GM23338 (cell line): ENCODE measurements around the gene LRP1-AS. TPM values are rescaled to one million over a fixed set of nuclear protein-coding genes. Genes with fewer than 3 reads are reported as not detected.

Source experiments
- ATAC-seq: fragments of 200-7000 bp; cut with Tn5 transposase; 3 replicates; pipeline ENCODE4 v1.9.1; 2020
- DNase-seq: peaks from one replicate; pipeline ENCODE4 v3.0.0-alpha.2; 2015; ENCODE audit warnings: low spot score
- H2AFZ ChIP-seq: fragments of 200-600 bp; sonication (generic); 2 replicates; pipeline ENCODE4 v1.8.0; 2016; ENCODE audit warnings: antibody characterized with exemption, mild to moderate bottlenecking, moderate library complexity
- H3F3A ChIP-seq: fragments of 200-600 bp; sonication (generic); replicated peaks from 2 replicates; pipeline ENCODE4 v1.8.0; 2017; ENCODE audit warnings: antibody characterized with exemption, mixed run types, low read depth
- H3K27ac ChIP-seq: fragments of 200-600 bp; sonication (generic); 2 replicates; pipeline ENCODE4 v1.6.1; 2016; ENCODE audit warnings: low read depth
- H3K27me3 ChIP-seq: fragments of 200-600 bp; sonication (generic); 2 replicates; pipeline ENCODE4 v1.8.0; 2016; ENCODE audit warnings: mild to moderate bottlenecking, mixed run types, moderate library complexity; ENCODE audit not compliant: insufficient read depth
- H3K36me3 ChIP-seq: fragments of 200-600 bp; sonication (generic); 2 replicates; pipeline ENCODE4 v1.8.0; 2016; ENCODE audit warnings: mild to moderate bottlenecking; ENCODE audit not compliant: insufficient read depth
- H3K4me1 ChIP-seq: fragments of 200-600 bp; sonication (generic); 2 replicates; pipeline ENCODE4 v1.8.0; 2016; ENCODE audit warnings: mild to moderate bottlenecking, moderate library complexity; ENCODE audit not compliant: insufficient read depth
- H3K4me2 ChIP-seq: fragments of 200-600 bp; sonication (generic); 2 replicates; pipeline ENCODE4 v1.7.1; 2017; ENCODE audit warnings: mixed run types
- H3K4me3 ChIP-seq: fragments of 200-600 bp; sonication (generic); 2 replicates; pipeline ENCODE4 v1.6.1; 2016; ENCODE audit warnings: mixed run types
- H3K79me2 ChIP-seq: fragments of 200-600 bp; sonication (generic); replicated peaks from 2 replicates; pipeline ENCODE4 v1.8.0; 2017; ENCODE audit warnings: mild to moderate bottlenecking; ENCODE audit not compliant: insufficient read depth
- H3K9me2 ChIP-seq: fragments of 200-600 bp; sonication (generic); 2 replicates; pipeline ENCODE4 v1.8.0; 2017; ENCODE audit not compliant: insufficient read depth
- H4K20me1 ChIP-seq: fragments of 200-600 bp; sonication (generic); replicated peaks from 2 replicates; pipeline ENCODE4 v1.8.0; 2017; ENCODE audit warnings: mild to moderate bottlenecking; ENCODE audit not compliant: insufficient read depth
- H3K27ac Mint-ChIP-seq: 2 replicates; pipeline ENCODE4 v1.8.0; 2020; ENCODE audit warnings: inconsistent platforms, mild to moderate bottlenecking, moderate library complexity, mixed read lengths
- H3K27me3 Mint-ChIP-seq: 3 replicates; pipeline ENCODE4 v1.8.0; 2022; ENCODE audit warnings: low read depth, mild to moderate bottlenecking, moderate library complexity, mixed read lengths, inconsistent platforms; ENCODE audit not compliant: insufficient read depth, poor library complexity
- H3K36me3 Mint-ChIP-seq: 3 replicates; pipeline ENCODE4 v1.8.0; 2021; ENCODE audit warnings: low read depth, mild to moderate bottlenecking, inconsistent platforms, moderate library complexity, mixed read lengths
- H3K4me1 Mint-ChIP-seq: 3 replicates; pipeline ENCODE4 v1.8.0; 2020; ENCODE audit warnings: mild to moderate bottlenecking, inconsistent platforms, mixed read lengths
- H3K4me3 Mint-ChIP-seq: 3 replicates; pipeline ENCODE4 v1.8.0; 2021; ENCODE audit warnings: moderate library complexity, mild to moderate bottlenecking, inconsistent platforms, mixed read lengths
- H3K9me3 Mint-ChIP-seq: 3 replicates; pipeline ENCODE4 v1.8.0; 2020; ENCODE audit warnings: moderate library complexity, mild to moderate bottlenecking, inconsistent platforms, mixed read lengths
- CREB1 ChIP-seq: fragments of 250-450 bp; sonication (Bioruptor Pico); IDR thresholded peaks from 2 replicates; pipeline ENCODE4 v1.5.0; 2020; ENCODE audit warnings: low read depth, mild to moderate bottlenecking, moderate library complexity
- ETS1 ChIP-seq: IDR thresholded peaks from 2 replicates; pipeline ENCODE4 v1.6.1; 2016; ENCODE audit warnings: antibody characterized with exemption
- EZH2 ChIP-seq: fragments of 200-600 bp; sonication (generic); IDR thresholded peaks from one replicate; pipeline ENCODE4 v1.8.0; 2017; ENCODE audit warnings: antibody characterized with exemption, mild to moderate bottlenecking, low read depth; ENCODE audit not compliant: unreplicated experiment
- JUNB ChIP-seq: IDR thresholded peaks from one replicate; pipeline ENCODE4 v1.6.1; 2016; ENCODE audit warnings: antibody characterized with exemption; ENCODE audit not compliant: unreplicated experiment
- NANOG ChIP-seq: IDR thresholded peaks from 2 replicates; pipeline ENCODE4 v1.6.1; 2016; ENCODE audit warnings: antibody characterized with exemption, borderline replicate concordance
- ZNF462 ChIP-seq: fragments of 250-450 bp; sonication (Bioruptor Pico); IDR thresholded peaks from 2 replicates; pipeline ENCODE4 v1.5.0; 2020; ENCODE audit warnings: mild to moderate bottlenecking, moderate library complexity
- polyA plus RNA-seq: library from polyadenylated mRNA; unstranded; fragments of >200 nt; fragmentation: Nextera tagmentation; extraction: Ambion mirVana; gene quantifications from 2 replicates; pipeline ENCODE4 v1.2.1, GENCODE V29; 2016
- total RNA-seq: library from RNA; depleted of rRNA; stranded (reverse); fragments of >200 nt; shearing (Covaris generic); gene quantifications from 2 replicates; pipeline ENCODE4 v1.2.3, GENCODE V29; 2014

The LRP1-AS gene
- total and polyA plus RNA-seq, 2 experiments from 2014 or later: 0.86 TPM; not detected in 1

GRCh38 chr12:57185906-57186508 lies 38.6 kb upstream of the LRP1-AS start (continued):
- TF ChIP-seq ZNF462 (CRISPR knock-in tag): no peak

- no peak overlapping the region for H2AFZ ChIP-seq
- no peak overlapping the region for H3K4me3 ChIP-seq
- Mint-ChIP-seq H3K27ac (no peak overlapping the region), H3K4me1 (peaks cover 5% of the 10 kb centered on the region; the same call in 2 of the 3 replicates), H3K9me3 (no peaks in the 10 kb centered on the region), H3K36me3 (peaks cover 91% of the 10 kb centered on the region), H3K27me3 (peaks cover 38% of the 10 kb centered on the region), H3K4me3 (no peak overlapping the region)
- no peak overlapping the region for H3K4me2 ChIP-seq
- H3K36me3 ChIP-seq: peaks cover 23% of the 10 kb centered on the region
- no peaks in the 10 kb centered on the region for H3K27me3 ChIP-seq
- TF ChIP-seq EZH2 (no peak), JUNB (no peak), ETS1 (no peak), NANOG (no peak), CREB1 (CRISPR knock-in tag) (no peak)
- no peaks in the 10 kb centered on the region; the same call in 1 of the 2 replicates for H4K20me1 ChIP-seq
- DNase-seq (no peak), ATAC-seq (no peak)
- no peaks in the 10 kb centered on the region for H3K79me2 ChIP-seq
- no peaks in the 10 kb centered on the region for H3K9me2 ChIP-seq
- peaks cover 19% of the 10 kb centered on the region for H3F3A ChIP-seq
- no peak overlapping the region for H3K27ac ChIP-seq
- H3K4me1 ChIP-seq: no peaks in the 10 kb centered on the region
Measured at GRCh38 chr12:57185403-57185802, 38.0 kb upstream of the LRP1-AS start.
